ENCODE results near the gene ZNF853. TPM values are rescaled to one million over a fixed set of nuclear protein-coding genes. Genes with fewer than 3 reads are reported as not detected.

Gene ZNF853
- polyA plus RNA-seq, 1 donor (not counting 4 experiments of a cell fraction or from before 2014, with no cell fraction given) = 0.03 TPM

DNA sequence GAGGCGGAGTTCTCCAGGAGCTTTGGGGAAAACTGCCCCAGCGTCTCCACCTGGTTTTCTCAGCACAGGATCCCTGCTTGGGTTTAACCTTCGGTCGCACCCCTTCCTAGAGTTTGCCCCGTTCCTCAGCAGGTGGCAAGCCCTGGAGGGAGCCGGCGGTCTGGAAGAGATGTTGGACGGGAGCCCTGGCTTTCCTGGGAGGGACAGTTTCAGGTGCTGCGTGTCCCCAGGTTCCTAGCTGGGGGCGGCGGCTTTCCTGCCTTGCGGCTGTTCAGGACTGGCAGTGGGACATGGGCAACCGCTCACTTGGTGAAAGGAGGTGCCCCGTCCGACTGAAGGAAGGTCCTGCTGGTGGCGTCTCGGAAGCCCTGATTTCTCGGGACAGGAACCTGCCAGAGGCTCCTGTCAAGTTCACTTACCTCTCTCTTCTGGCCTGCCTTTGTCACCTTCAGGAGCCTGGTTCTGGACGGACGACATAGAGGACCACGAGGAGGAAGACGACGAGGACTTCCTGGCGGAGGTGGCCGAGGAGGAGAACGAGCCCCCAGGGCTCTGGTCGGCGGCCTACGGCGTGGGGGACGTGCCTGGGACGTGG, 36.5 kb downstream of the ZNF853 start:
- H3K36me3 ChIP-seq (ENCODE audit: control insufficient read depth in 2 of 2, extremely low read depth in 1 of 2, insufficient read depth in 2 of 2, low read length in 2 of 2) = peaks cover 15% of the 10 kb centered on the region in 2 experiments
- FAIRE-seq (no peak), DNase-seq (ENCODE audit: low read depth, low spot score) (no peak)
- no peak overlapping the region for H3K9ac ChIP-seq (ENCODE audit: control insufficient read depth, extremely low read depth, insufficient read depth, low read length)
- no peak overlapping the region for H2AFZ ChIP-seq (ENCODE audit: control insufficient read depth, low read length)
- H3K27me3 ChIP-seq (ENCODE audit: control insufficient read depth, extremely low read depth, insufficient read depth, low read length) = no peaks in the 10 kb centered on the region
- H4K20me1 ChIP-seq (ENCODE audit: control insufficient read depth, extremely low read depth, insufficient read depth, low read length) = no peaks in the 10 kb centered on the region
- no peaks in the 10 kb centered on the region for H3K9me1 ChIP-seq (ENCODE audit: control insufficient read depth, extremely low read depth, insufficient read depth, low read length)
- H3K4me3 ChIP-seq (ENCODE audit: control insufficient read depth in 2 of 3, extremely low read depth in 1 of 3, insufficient read depth in 2 of 3, low read depth in 1 of 3, low read length in 3 of 3) = no peak overlapping the region
- no peak overlapping the region for H3K27ac ChIP-seq (ENCODE audit: control insufficient read depth, insufficient read depth, low read length)
- H3K4me1 ChIP-seq (ENCODE audit: control insufficient read depth, extremely low read depth, insufficient read depth, low read length) = no peaks in the 10 kb centered on the region
- H3K79me2 ChIP-seq (ENCODE audit: control insufficient read depth, insufficient read depth, low read length) = no peaks in the 10 kb centered on the region
- TF ChIP-seq, protein P1, sequence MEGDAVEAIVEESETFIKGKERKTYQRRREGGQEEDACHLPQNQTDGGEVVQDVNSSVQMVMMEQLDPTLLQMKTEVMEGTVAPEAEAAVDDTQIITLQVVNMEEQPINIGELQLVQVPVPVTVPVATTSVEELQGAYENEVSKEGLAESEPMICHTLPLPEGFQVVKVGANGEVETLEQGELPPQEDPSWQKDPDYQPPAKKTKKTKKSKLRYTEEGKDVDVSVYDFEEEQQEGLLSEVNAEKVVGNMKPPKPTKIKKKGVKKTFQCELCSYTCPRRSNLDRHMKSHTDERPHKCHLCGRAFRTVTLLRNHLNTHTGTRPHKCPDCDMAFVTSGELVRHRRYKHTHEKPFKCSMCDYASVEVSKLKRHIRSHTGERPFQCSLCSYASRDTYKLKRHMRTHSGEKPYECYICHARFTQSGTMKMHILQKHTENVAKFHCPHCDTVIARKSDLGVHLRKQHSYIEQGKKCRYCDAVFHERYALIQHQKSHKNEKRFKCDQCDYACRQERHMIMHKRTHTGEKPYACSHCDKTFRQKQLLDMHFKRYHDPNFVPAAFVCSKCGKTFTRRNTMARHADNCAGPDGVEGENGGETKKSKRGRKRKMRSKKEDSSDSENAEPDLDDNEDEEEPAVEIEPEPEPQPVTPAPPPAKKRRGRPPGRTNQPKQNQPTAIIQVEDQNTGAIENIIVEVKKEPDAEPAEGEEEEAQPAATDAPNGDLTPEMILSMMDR (optimal IDR thresholded peaks at IDR 0.05 in 1 of 3, IDR thresholded peaks at IDR 0.05 in 1 of 3, conservative IDR thresholded peaks at IDR 0.05 in 1 of 3; ENCODE audit: extremely low read depth in 1 of 3, insufficient read depth in 2 of 3, low read length in 3 of 3) = no peak
- no peak for TF ChIP-seq EZH2 (IDR thresholded peaks at IDR 0.05; ENCODE audit: low read length)
- no peak overlapping the region for H3K4me2 ChIP-seq (ENCODE audit: control insufficient read depth, extremely low read depth, insufficient read depth, low read depth, low read length)
- dilution Hi-C loops (cut with MboI; ENCODE audit: extremely low pct_ligation_motif_present, low sequenced_read_pairs) = no loop called here
- no peaks in the 10 kb centered on the region for H3K9me3 ChIP-seq (ENCODE audit: control insufficient read depth, low read depth, low read length)

DNA sequence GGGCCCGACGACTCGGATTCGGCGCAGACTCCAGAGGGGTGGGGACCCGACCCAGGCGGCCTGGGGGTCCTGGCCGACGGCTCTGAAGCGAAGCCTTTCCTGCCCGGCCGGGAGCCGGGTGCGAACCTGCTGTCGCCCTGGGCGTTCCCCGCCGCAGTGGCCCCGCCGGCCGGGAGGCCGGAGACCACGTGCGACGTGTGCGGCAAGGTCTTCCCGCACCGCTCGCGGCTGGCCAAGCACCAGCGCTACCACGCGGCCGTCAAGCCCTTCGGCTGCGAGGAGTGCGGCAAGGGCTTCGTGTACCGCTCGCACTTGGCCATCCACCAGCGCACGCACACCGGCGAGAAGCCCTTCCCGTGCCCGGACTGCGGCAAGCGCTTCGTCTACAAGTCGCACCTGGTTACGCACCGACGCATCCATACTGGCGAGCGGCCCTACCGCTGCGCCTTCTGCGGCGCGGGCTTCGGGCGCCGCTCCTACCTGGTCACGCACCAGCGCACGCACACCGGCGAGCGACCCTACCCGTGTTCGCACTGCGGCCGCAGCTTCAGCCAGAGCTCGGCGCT, 37.1 kb downstream of the ZNF853 start:
- dilution Hi-C loops (cut with MboI; ENCODE audit: extremely low pct_ligation_motif_present, low sequenced_read_pairs) = no loop called here
- Histone ChIP-seq H3K27me3 (ENCODE audit: control insufficient read depth, extremely low read depth, insufficient read depth, low read length) (no peaks in the 10 kb centered on the region), H3K27ac (ENCODE audit: control insufficient read depth, insufficient read depth, low read length) (no peak overlapping the region), H3K4me3 (ENCODE audit: control insufficient read depth in 2 of 3, extremely low read depth in 1 of 3, insufficient read depth in 2 of 3, low read depth in 1 of 3, low read length in 3 of 3) (no peak overlapping the region), H3K79me2 (ENCODE audit: control insufficient read depth, insufficient read depth, low read length) (no peaks in the 10 kb centered on the region), H3K4me1 (ENCODE audit: control insufficient read depth, extremely low read depth, insufficient read depth, low read length) (no peaks in the 10 kb centered on the region), H3K9me3 (ENCODE audit: control insufficient read depth, low read depth, low read length) (no peaks in the 10 kb centered on the region), H3K9me1 (ENCODE audit: control insufficient read depth, extremely low read depth, insufficient read depth, low read length) (no peaks in the 10 kb centered on the region), H3K36me3 (ENCODE audit: control insufficient read depth in 2 of 2, extremely low read depth in 1 of 2, insufficient read depth in 2 of 2, low read length in 2 of 2) (peaks cover 14 to 15% of the 10 kb centered on the region in 2 experiments), H2AFZ (ENCODE audit: control insufficient read depth, low read length) (no peak overlapping the region), H3K4me2 (ENCODE audit: control insufficient read depth, extremely low read depth, insufficient read depth, low read depth, low read length) (no peak overlapping the region), H4K20me1 (ENCODE audit: control insufficient read depth, extremely low read depth, insufficient read depth, low read length) (no peaks in the 10 kb centered on the region), H3K9ac (ENCODE audit: control insufficient read depth, extremely low read depth, insufficient read depth, low read length) (no peak overlapping the region)
- DNase-seq (ENCODE audit: low read depth, low spot score) = no peak
- TF ChIP-seq EZH2 (IDR thresholded peaks at IDR 0.05; ENCODE audit: low read length) = no peak
- TF ChIP-seq, protein P1 (optimal IDR thresholded peaks at IDR 0.05 in 1 of 3, IDR thresholded peaks at IDR 0.05 in 1 of 3, conservative IDR thresholded peaks at IDR 0.05 in 1 of 3; ENCODE audit: extremely low read depth in 1 of 3, insufficient read depth in 2 of 3, low read length in 3 of 3) = no peak
- no peak for FAIRE-seq
